Amniotic stem cell (primary cell): ENCODE data around the gene GALR2.
"Not testable (repeated sequence)": the region's sequence is repeated elsewhere in the genome, so short reads cannot be mapped to it uniquely, and the experiment has no call there.

Experiments
- DNase-seq: peaks from one replicate; lab custom pipeline; 2025; lab: John Stamatoyannopoulos, UW

The GALR2 gene, protein sequence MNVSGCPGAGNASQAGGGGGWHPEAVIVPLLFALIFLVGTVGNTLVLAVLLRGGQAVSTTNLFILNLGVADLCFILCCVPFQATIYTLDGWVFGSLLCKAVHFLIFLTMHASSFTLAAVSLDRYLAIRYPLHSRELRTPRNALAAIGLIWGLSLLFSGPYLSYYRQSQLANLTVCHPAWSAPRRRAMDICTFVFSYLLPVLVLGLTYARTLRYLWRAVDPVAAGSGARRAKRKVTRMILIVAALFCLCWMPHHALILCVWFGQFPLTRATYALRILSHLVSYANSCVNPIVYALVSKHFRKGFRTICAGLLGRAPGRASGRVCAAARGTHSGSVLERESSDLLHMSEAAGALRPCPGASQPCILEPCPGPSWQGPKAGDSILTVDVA

DNA sequence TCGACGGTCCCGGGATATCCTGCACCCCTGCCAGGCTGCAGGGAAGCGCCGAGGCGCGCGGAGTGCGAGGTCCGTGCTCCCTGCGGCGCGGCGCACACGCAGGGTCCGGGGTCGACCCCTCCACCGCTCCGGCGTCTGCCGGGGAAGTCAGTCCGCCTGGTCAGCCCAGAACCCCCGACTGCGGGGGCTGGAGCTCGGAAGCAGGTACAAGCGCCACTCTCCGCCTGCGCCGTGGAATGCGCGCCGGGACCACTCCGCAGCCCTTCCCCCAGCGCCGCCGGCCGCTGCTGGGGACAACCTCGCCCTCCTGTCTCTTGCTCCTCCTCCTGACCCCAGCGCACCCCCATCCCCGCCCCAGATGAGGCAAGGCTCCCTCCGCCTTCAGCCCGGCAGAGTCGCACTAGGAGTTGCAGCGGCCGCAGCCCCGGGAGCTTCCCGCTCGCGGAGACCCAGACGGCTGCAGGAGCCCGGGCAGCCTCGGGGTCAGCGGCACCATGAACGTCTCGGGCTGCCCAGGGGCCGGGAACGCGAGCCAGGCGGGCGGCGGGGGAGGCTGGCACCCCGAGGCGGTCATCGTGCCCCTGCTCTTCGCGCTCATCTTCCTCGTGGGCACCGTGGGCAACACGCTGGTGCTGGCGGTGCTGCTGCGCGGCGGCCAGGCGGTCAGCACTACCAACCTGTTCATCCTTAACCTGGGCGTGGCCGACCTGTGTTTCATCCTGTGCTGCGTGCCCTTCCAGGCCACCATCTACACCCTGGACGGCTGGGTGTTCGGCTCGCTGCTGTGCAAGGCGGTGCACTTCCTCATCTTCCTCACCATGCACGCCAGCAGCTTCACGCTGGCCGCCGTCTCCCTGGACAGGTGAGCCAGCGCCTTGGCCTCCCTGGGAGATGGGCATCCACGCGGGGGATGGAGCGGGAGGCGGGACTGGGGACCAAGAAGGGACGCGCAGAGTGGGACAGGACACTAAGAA, at the start of gene GALR2:
GALR2 (plus strand) TSS at position 392 of the 974 bp plus-strand sequence; CDS start at position 495, 103 bp downstream.
- no peak for DNase-seq

DNA sequence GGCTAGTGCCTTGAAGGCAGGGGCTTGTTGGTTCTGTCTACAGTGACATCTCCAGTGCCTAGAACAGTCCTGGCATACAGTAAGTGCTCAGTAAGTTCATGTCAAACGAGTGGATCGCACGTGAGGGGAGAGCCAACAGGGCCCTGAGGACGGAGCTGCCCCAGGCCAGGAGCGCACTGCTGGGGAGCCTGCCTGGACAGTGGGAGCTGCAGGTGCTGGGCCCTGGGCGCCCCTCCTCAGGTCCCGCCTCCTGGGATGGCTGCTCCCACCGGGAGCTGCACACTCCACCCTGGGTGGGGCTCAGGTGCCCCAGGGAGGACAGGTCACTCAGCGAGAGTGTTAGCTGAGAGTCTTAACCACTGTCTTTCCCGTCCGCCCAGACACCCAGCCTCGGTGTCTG, 49.3 kb upstream of the GALR2 start:
- no peak for DNase-seq

DNA sequence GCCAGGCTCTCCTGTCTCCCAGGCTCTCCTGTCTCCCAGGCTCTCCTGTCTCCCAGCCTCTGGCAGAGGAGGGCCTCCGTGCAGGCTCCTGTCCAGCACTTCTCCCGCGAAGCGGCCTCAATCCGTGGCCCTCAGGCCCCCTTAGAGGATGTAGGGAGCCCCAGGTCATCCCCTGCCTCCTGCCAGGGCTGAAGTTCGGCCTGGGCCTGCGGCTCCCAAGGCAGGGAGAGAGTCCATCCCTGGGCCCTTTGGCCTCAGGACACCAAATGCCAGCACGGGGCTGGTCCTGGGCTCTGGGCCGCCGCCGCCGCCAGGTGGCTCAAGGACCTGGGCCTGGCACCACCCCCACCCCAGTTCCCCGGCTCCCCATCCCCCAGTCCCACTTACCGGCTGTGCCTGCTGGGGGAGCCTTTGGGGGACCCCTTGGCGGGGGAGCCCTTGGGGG, 47.8 kb upstream of the GALR2 start:
- no peak for DNase-seq

DNA sequence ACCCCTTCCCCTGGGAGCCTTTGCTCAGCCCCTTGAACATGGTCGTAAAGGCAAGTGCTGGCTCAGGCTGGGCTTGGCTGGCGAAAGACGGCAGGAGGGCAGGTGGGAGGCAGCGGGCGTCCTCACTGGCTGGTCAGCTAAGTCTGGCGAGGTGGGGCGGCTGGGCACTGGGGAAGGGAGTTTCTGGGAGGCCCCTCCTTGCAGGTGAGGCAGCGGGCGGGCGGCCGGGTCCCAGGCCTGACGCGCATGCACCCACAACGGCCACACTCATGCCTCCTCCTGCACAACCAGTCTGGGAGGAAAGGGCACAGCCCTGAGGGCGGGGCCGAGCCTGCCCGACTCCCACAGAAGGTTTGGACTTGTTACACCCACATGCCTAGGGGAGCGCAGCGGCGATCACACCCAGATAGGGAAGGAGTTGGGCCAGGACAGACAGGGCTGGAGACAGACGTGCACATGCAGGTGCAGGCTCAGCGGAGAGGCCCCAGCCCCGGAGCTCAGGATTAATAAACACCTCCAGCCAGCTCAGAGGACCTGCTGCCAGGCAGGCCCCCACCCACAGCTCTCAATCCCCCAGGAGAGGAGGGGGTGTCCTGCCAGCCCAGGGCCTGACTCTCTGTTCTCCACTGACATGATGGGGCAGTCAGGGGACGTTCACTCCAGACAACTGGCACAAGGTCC, 47.3 kb upstream of the GALR2 start, which contains the start of gene EVPL:
EVPL (minus strand) TSS at position 148 of the 681 bp plus-strand sequence; CDS start at position 40, 108 bp downstream.
- DNase-seq, result no peak

DNA sequence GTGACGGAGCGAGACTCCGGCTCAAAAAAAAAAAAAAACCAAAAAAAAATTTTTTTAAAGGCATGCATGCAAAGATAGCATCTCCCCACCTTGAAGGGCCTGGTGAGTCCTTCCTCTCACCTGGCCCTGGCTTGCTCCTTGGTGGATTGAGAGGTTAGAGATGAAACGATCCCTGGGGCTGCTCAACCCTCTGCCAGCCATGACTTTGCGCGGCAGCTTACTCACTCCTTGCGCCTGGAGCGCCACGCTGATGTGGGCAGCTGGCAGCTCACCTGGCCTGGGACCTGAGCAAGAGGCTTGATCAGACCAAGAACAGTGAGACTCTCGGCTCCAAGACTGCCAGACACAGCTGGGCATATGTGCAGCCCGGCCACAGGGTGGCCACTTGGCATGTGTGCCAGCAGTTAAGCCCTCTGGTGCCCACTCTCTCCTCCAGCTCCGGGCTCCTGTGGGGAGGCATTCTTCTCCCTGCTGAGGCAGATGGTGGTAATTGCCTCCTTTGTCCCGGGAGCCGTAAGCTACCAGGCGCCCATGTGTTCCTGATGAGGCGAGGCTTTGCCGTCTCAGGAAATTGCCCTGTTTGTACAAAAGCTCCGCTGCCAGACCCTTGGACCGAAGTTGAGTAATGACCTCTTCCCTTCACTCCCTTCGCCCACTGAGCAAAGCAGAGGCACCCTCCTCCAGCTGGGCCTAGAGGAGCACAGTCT, 42.4 kb upstream of the GALR2 start:
- DNase-seq, result no peak

DNA sequence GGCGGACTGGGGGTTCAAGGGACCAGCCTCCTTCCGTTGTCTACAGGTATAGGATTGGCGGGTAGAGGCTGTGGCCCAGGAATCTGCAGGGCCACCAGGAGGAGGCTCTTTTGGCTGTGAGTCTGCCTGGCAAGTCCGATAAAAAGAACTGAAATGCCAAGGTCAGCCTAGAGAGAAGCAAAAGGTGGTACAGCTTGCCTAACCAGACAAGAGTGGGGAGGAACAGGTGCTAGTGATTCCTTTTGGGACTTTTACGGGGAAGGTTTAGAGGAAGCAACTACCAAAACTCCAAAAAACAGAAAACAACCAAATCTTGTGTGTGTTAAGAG, 41.8 kb upstream of the GALR2 start:
- DNase-seq, result no peak

DNA sequence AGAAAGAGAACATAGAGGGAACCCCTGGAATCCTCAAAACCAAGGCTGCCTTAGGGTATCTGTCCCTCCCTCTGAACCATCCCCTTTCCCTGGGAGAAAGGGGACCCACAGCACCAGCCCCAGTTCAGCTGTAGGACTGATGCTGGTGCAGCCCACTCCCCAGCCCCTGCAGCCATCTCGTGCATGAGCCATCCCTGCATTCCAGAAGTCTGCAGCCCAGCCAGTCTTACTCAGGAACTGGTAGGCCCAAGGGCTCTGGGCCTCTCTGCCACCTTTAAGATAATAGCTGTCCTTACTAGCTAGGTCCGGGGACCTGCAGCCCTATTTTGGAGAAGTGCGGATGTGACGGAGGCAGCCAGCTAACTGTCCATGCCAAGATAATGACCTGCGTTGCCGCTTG, 41.4 kb upstream of the GALR2 start:
- DNase-seq, result no peak

DNA sequence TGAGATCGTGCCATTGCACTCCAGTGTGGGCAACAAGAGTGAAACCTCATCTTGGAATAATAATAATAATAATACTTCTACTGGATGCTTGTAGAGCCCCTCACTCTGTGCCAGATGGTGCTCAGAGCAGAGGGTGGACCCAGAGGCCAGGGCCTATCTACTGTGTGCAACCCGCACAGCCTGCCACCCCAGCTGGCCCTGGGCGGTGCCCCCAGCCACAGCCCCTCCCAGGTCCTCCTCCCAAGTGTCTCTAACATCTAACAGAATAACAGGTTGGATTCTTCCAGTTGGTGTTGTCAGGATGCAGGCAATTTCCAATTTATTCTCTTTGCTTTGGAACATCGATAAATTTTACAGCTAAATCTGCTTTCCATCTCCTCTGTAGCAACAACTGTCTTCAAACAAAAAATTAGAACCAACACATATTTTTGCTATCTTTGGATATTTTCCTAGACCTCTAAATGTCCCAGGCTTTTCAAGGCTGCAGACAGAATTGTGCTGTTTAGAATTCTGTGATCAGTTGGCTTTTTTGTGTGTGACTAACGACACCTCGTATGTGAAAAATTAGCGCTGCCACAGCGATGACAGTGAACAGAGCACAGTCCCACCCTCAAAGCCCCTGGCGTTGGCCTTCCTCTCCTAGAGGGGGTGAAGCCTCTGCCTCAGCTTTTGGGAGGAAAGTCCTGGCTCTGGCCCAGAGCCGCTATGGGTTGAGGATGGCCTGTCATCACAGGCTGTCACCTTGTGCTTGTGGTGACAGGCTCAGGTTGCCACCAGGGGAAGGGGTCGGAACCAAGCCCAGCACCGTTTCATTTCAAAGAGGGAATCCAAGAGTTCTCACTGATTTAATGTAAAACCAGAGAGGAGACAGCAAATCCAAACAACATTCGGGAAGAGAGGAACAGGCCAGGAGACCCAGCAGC, 39.9 kb upstream of the GALR2 start:
- DNase-seq, result no peak

DNA sequence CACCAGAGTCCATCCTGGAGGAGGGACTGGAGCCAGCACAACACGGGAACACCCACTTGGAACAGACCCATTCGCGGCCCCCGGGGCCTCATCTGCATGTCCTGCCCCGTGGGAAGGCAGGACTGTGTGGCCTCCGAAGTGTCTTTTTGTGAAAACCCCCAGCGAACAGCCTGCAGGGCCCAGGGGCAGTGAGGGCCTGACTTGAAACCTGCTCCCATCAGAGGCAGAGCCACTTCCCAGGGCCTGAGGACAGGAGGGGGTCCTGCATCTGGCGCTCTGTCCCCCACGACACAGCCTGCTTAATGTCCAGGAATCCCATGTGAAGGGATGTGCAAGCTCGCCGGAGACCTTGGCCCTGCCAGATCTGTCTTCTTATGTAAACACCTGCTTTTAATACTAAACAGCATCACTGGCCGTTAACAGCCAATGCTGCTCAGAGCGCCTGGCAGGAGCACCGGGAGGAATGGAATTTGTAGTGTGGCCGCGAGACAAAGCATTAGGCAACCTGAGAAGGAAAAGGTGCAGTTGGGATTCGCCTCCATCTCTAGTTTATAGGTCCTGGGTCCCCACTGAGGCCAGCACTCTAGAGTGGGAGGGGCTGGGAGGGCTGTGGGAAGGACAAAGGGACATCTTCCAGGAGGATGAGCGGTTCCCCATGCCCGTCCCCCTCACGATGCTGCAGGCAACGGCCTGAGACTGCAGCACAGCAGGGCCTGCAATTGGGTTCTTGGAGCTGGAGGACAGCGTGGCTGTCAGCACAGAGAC, 37.9 kb upstream of the GALR2 start:
- no peak for DNase-seq

DNA sequence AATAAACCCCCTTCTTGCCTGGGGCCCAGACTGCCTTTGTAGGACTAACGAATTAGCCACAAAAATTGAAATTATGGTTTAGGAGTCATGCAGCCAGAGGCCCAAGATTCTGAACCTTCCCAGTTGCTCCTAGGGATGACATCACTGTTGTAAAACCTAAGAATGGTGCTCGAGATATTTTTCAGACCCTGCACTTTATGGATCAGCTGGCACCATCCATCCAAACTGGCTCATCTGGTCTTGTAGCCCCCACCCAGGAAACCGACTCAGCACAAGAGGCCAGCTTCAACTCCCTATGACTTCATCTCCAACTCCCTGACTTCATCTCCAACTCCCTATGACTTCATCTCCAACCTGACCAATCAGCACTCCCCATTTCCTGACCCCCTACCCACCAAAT, 36.5 kb upstream of the GALR2 start:
- no peak for DNase-seq

DNA sequence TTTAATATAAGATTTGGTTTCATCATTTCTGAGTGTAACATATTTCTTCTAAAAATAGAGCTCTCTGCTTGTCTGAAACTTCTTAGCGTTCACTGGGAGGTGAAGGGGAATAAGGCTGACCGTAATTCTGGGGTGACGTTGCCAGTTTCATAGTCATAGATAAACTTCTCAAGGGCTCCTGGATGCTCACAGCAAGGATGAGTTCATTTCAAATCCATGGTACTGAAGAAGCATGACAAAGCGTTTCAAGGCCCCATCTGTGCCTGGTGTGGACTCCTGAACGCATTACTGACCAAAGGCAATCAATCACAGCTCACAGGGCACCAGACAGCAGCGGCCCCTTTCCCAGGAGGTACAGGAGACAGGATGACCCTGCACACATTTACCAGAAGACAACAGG, 35.5 kb upstream of the GALR2 start:
- no peak for DNase-seq

DNA sequence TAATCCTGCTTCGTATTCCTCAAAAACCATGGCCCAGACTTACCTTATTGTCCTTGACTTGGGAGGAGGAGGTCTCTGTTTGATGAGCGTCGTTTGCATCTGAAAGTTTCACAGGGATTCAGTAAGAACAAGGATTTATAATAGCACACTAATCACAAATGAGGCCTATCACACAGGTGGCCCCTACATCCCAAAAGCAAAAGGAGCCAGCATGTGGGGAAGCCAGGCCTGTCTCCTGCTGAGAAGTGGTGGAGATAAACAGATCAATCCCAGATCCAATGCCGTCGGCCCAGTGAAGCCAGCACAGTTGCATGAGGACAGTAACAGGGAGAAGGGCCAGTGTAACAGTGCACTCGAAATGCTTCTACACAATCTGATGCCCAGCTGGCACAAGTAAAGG, 34.2 kb upstream of the GALR2 start:
- DNase-seq, result no peak

DNA sequence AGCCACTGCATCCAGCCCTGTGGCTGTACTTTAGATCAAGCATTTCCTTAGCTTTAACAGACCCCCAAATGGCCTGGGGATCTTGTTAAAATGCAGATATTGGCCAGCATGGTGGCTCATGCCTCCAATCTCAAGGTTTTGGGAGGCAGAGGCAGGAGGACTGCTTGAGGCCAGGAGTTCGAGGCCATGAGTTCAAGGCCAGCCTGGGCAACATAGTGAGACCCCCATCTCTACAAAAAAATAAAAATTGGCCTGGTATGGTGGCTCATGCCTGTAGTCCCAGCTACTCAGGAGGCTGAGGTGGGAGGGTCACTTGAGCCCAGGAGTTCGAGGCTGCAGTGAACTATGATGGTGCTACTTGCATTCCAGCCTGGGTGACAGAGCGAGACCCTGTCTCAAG, 31.7 kb upstream of the GALR2 start:
- not testable (repeated sequence) for DNase-seq

DNA sequence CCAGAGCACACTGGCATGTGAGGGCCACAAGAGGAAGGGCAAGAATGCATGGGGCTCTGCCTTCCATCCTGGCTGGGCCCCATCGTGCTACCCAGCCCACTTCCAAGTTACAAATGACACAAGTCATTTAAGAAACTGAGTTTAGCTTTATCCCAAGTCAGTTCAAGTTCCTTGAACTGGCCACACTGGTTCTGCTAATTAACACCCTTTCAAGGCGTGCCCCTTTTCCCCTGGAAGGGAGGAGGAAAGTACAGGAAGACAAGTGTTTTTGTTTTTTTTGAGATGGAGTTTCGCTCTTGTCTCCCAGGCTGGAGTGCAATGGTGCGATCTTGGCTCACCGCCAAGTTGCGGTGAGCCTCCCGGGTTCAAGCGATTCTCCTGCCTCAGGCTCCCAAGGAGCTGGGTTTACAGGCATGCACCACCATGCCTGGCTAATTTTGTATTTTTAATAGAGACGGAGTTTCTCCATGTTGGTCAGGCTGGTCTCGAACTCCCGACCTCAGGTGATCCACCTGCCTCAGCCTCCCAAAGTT, 30.0 kb upstream of the GALR2 start:
- DNase-seq, result not testable (repeated sequence)

DNA sequence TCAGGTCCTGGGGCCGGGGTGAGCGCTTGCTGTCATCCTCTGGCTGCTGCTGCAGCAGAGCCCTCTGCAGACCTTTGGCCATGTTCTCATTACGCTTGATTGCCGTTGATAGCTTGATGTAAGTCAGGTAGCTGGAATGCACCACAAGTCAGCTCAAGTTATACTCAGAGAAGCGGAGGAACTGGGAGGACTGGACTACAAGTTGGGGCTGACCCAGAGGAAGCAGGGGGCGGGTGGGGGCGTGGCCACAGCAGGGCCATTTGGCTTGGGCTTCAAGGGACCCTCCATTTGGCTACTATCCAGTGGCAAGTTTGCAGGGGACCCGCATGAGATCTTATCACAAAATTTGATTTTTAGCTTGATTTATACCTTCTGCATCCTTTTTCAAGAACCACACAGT, 28.5 kb upstream of the GALR2 start:
- DNase-seq, result no peak

DNA sequence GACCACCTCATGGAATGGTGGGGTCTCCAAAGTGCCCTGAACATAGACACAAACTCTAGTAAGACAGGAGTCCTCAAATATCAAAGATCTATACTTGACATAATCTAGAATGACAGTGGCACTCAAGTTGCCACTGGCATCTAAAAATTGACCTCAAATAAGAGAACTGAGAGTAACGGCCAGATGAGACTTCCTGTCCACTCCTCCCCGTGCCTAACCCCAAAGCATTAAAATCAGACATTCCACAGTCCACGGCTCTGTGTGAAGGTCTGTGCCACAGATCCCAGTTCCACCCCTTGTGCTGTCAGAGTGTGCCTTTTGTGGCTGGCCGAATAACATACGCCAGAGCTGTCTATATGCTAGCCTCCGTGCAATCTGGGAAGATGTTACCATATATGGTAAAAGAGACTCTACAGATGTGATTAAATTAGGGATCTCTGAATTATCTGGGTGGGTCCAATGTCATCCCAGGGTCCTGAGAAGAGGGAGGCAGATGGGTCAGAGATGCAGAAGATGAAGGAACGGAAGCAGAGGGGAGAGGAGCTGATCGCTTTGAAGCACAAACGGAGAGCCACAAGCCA, 26.5 kb upstream of the GALR2 start:
- no peak for DNase-seq

DNA sequence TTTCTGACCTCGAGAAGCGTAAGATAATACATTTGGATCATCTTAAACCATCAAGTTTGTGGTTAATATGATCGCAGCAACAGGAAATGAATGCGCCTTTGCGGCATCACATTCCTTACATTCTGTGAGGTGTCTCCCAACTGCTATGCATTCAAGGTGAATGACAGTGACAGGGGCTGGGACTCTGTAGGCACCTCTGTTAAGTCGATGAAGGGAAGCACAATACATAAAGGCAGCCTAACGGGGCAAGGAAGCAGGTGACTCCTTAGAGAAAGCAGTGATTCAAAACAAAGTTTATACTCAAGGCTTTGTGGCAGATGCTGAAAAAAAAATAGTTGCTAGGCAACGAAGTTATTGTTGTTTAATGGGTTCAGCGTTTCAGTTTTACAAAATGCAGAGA, 25.9 kb upstream of the GALR2 start:
- DNase-seq, result no peak

DNA sequence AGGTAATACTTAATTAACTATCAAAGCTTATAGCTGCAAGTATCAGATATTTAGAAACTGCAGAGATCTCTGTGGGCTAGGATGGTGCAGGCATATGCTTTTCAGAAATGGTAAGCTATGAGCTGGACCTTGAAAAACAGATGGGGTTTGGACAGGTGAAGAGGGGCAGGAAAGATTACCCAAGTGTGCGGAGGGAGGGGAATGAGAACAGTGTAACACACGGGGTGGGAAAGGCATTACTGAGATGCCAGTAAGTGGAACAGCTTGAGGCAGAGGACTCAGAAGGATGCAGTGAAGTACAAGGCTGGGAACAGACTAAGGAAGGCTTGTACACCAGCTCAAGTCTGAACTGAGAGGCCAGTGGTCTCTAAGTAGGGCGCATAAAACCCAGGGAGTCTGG, 25.3 kb upstream of the GALR2 start:
- no peak for DNase-seq

DNA sequence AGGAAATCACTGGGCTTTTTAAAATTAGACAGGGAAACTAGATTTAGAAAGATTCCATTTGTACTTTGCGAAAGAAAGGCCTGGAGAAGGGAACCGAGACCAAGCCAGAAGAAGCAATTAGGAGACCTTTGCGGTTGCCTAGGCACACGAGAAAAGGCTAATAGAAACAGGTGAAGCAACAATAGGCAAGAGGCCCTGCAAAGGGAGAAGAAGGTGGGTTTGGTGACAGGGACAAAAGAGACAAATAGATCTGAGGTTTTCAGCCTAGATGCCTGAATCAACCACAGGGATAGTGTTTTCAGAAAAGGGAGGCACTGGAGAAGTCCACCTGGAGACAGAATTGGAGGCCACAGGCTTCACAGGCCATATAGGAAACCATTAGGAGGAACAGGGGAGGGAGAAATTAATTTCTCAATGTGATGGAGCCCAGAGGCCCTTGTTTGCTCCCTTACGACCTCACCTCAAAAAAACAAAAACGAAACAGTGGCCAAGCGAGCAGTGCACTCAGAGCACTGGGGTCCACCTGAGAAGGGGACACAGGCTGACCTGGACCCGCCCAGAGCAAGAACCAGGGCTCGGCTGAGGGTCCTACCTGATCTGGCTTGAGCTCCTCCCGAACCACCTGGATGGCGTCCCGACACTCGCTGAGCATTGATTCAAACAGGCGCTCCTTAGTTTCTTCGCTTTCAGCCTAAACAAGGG, 24.6 kb upstream of the GALR2 start:
- DNase-seq, result no peak
